Upper lobe of left lung (tissue), 6 donors: ENCODE data around the gene DHX38. TPM values are rescaled to one million over a fixed set of nuclear protein-coding genes. Genes with fewer than 3 reads are reported as not detected.

ENCODE experiments used
- ATAC-seq, 2 donors: fragments of 200-7000 bp; cut with Tn5 transposase; one replicate each; pipeline ENCODE4 v1.9.1; 2022; ENCODE audit warnings: mild to moderate bottlenecking in 2 of 2, moderate library complexity in 2 of 2; ENCODE audit not compliant: low FRiP score in 2 of 2
- DNase-seq, 2 donors: peaks; one replicate each; pipeline ENCODE4 v3.0.0-alpha.2; 2019 to 2020
- H3K27ac ChIP-seq, 4 donors: fragments of 200-600 bp; sonication (generic); one replicate each; pipeline ENCODE4 v1.5.1; 2016 to 2019
- H3K27me3 ChIP-seq, 4 donors: fragments of 200-600 bp; sonication (generic); one replicate each; pipeline ENCODE4 v1.5.1; 2017 to 2019
- H3K36me3 ChIP-seq, 4 donors: fragments of 200-600 bp; sonication (generic); one replicate each; pipeline ENCODE4 v1.5.1; 2016 to 2019
- H3K4me1 ChIP-seq, 4 donors: fragments of 200-600 bp; sonication (generic); one replicate each; pipeline ENCODE4 v1.5.1; 2018 to 2019
- H3K4me3 ChIP-seq, 4 donors: fragments of 200-600 bp; sonication (generic); one replicate each; pipeline ENCODE4 v1.5.1; 2017 to 2019; ENCODE audit warnings: mild to moderate bottlenecking in 2 of 4, moderate library complexity in 1 of 4
- H3K9me3 ChIP-seq, 4 donors: fragments of 200-600 bp; sonication (generic); one replicate each; pipeline ENCODE4 v1.5.1; 2018 to 2019
- CTCF ChIP-seq, 6 experiments: fragments of 450-650 bp in 4 of 6; fragments of 200-600 bp in 2 of 6; sonication (generic) in 2 of 6; IDR thresholded peaks; one replicate each; pipeline ENCODE4 v1.5.1; 2016 to 2019; ENCODE audit warnings: antibody characterized with exemption in 6 of 6
- EP300 ChIP-seq, 4 donors: sonication (generic); formaldehyde crosslinking; IDR thresholded peaks; one replicate each; pipeline ENCODE4 v1.5.1; 2017; ENCODE audit warnings: antibody characterized with exemption in 4 of 4, control low read depth in 2 of 4
- POLR2A ChIP-seq, 4 donors: fragments of 450-650 bp; IDR thresholded peaks; one replicate each; pipeline ENCODE4 v1.5.1; 2016 to 2017; ENCODE audit warnings: antibody characterized with exemption in 4 of 4, mild to moderate bottlenecking in 2 of 4
- POLR2AphosphoS5 ChIP-seq, 2 donors: sonication (generic); formaldehyde crosslinking; IDR thresholded peaks; one replicate each; pipeline ENCODE4 v1.5.1; 2017; ENCODE audit warnings: antibody characterized with exemption in 2 of 2
- WGBS, 2 donors: methylation state at CpG; one replicate each; pipeline ENCODE4 v1.1.5; 2017 to 2018; 5-methylcytosine and 5-hydroxymethylcytosine counted together
- total RNA-seq, 6 donors: library from RNA; depleted of rRNA in 4 of 6; stranded (reverse); fragments of >200 nt in 4 of 6; gene quantifications; one replicate each; pipeline versions ENCODE4 v1.1.0 to v1.2.1, GENCODE V29; 2016 to 2021
- donor health status: DM: no; HTN: no; CAD: no; lungs with moderate emphysema.
- donor health status: DM: no; HTN: yes; CAD: no; lungs with severe emphysema.

The DHX38 gene
- total RNA-seq, 6 donors from 2014 or later: 45.9 to 211 (median 76.8) TPM

- no peak for ATAC-seq
- 85 to 92% methylated on average over 1 of the region's 1 CpG for WGBS, 2 donors
- Histone ChIP-seq H3K27me3 (no peaks in the 10 kb centered on the region), H3K4me1 (no peaks in the 10 kb centered on the region), H3K9me3 (no peaks in the 10 kb centered on the region), H3K36me3 (no peaks in the 10 kb centered on the region), H3K4me3 (no peak overlapping the region), H3K27ac (no peak overlapping the region)
- TF ChIP-seq POLR2AphosphoS5 (IDR thresholded peaks at IDR 0.05) (no peak), POLR2A (IDR thresholded peaks at IDR 0.05) (no peak), CTCF (IDR thresholded peaks at IDR 0.05) (no peak), EP300 (IDR thresholded peaks at IDR 0.05) (no peak)
- DNase-seq: no peak
These were observed 32.1 kb upstream of the DHX38 start for GRCh38 chr16:72061564-72061963.

- WGBS, 2 donors: 85 to 92% methylated on average over 10 of the region's 10 CpGs
- ATAC-seq: no peak
- TF ChIP-seq POLR2A (IDR thresholded peaks at IDR 0.05) (no peak), POLR2AphosphoS5 (IDR thresholded peaks at IDR 0.05) (no peak), CTCF (IDR thresholded peaks at IDR 0.05) (no peak), EP300 (IDR thresholded peaks at IDR 0.05) (no peak)
These were observed 29.2 kb upstream of the DHX38 start for GRCh38 chr16:72064361-72064894.

GRCh38 chr16:72066747-72067146 lies 26.9 kb upstream of the DHX38 start:
- H3K4me1 ChIP-seq: peaks cover 0 to 11% (median 0%) of the 10 kb centered on the region in 4 donors
- peak in 1 of 2 donors; percentile 48 for ATAC-seq
- no peaks in the 10 kb centered on the region for H3K9me3 ChIP-seq
- no peaks in the 10 kb centered on the region for H3K36me3 ChIP-seq
- no peak overlapping the region for H3K4me3 ChIP-seq
- DNase-seq: no peak
- 0 to 13% methylated on average over 1 of the region's 1 CpG for WGBS, 2 donors
- no peak overlapping the region for H3K27ac ChIP-seq
- no peaks in the 10 kb centered on the region for H3K27me3 ChIP-seq
- TF ChIP-seq POLR2A (IDR thresholded peaks at IDR 0.05) (no peak), EP300 (IDR thresholded peaks at IDR 0.05) (no peak), POLR2AphosphoS5 (IDR thresholded peaks at IDR 0.05) (no peak), CTCF (IDR thresholded peaks at IDR 0.05) (peak in 4 of 6 experiments; percentile 15 to 52 (median 49))

More at GRCh38 chr16:72064361-72064894, 29.2 kb upstream of the DHX38 start:
- H3K4me1 ChIP-seq: peaks cover 0 to 9% (median 0%) of the 10 kb centered on the region in 4 donors
- H3K36me3 ChIP-seq: no peaks in the 10 kb centered on the region
- no peaks in the 10 kb centered on the region for H3K9me3 ChIP-seq
- H3K27ac ChIP-seq: no peak overlapping the region
- no peak overlapping the region for H3K4me3 ChIP-seq
- no peak for DNase-seq
- H3K27me3 ChIP-seq: no peaks in the 10 kb centered on the region

- no peak for ATAC-seq
- H3K4me3 ChIP-seq: no peak overlapping the region
- 41 to 57% methylated on average over 4 of the region's 4 CpGs for WGBS, 2 donors
- H3K9me3 ChIP-seq: no peaks in the 10 kb centered on the region
- no peaks in the 10 kb centered on the region for H3K36me3 ChIP-seq
- H3K27me3 ChIP-seq: no peaks in the 10 kb centered on the region
- H3K27ac ChIP-seq: no peak overlapping the region
- H3K4me1 ChIP-seq: peaks cover 0 to 11% (median 0%) of the 10 kb centered on the region in 4 donors
- DNase-seq: no peak
- TF ChIP-seq EP300 (IDR thresholded peaks at IDR 0.05) (no peak), POLR2A (IDR thresholded peaks at IDR 0.05) (no peak)
These were observed 24.7 kb upstream of the DHX38 start for GRCh38 chr16:72068930-72069329.

- DNase-seq (no peak), ATAC-seq (peak in 1 of 2 donors; percentile 57)
- 47 to 51% methylated on average over 12 of the region's 12 CpGs for WGBS, 2 donors
- H3K36me3 ChIP-seq: no peaks in the 10 kb centered on the region
- TF ChIP-seq EP300 (IDR thresholded peaks at IDR 0.05): no peak
- TF ChIP-seq POLR2AphosphoS5 (IDR thresholded peaks at IDR 0.05): no peak
- no peak for TF ChIP-seq POLR2A (IDR thresholded peaks at IDR 0.05)
- H3K4me1 ChIP-seq: peaks cover 0 to 11% (median 0%) of the 10 kb centered on the region in 4 donors
- no peak overlapping the region for H3K4me3 ChIP-seq
- no peaks in the 10 kb centered on the region for H3K27me3 ChIP-seq
- peak overlapping the region in 1 of 4 donors; percentile 44 for H3K27ac ChIP-seq
- no peaks in the 10 kb centered on the region for H3K9me3 ChIP-seq
These were observed 20.9 kb upstream of the DHX38 start for GRCh38 chr16:72072514-72073342.
